HS-27A (cell line): ENCODE data around the gene GNA12.

Experiments
- DNase-seq: peaks from one replicate; pipeline ENCODE4 v3.0.0-alpha.2; 2012; ENCODE audit warnings: low read depth, missing footprints

The GNA12 gene

GRCh38 chr7:2834748-2835441, 9.2 kb downstream of the GNA12 start:
- no peak for DNase-seq

- DNase-seq = no peak
Observed at GRCh38 chr7:2833083-2833910, 10.8 kb downstream of the GNA12 start.

- no peak for DNase-seq
Observed at GRCh38 chr7:2832461-2832860, 11.6 kb downstream of the GNA12 start.

GRCh38 chr7:2830609-2831376, 13.3 kb downstream of the GNA12 start:
- no peak for DNase-seq

- DNase-seq = no peak
Observed at GRCh38 chr7:2829040-2829439, 15.1 kb downstream of the GNA12 start.

- DNase-seq = no peak
Observed at GRCh38 chr7:2826771-2827170, 17.3 kb downstream of the GNA12 start.

- DNase-seq = no peak
Observed at GRCh38 chr7:2825559-2826227, 18.4 kb downstream of the GNA12 start.

- DNase-seq = no peak
Observed at GRCh38 chr7:2824678-2825461, 19.2 kb downstream of the GNA12 start.

GRCh38 chr7:2824026-2824677, 20.0 kb downstream of the GNA12 start:
- DNase-seq = no peak

- no peak for DNase-seq
Observed at GRCh38 chr7:2823130-2823529, 21.0 kb downstream of the GNA12 start.

- DNase-seq = peak; percentile 84
Observed at GRCh38 chr7:2821842-2822507, 22.1 kb downstream of the GNA12 start.

- no peak for DNase-seq
Observed at GRCh38 chr7:2821161-2821841, 22.8 kb downstream of the GNA12 start.

GRCh38 chr7:2820508-2820934, 23.6 kb downstream of the GNA12 start:
- DNase-seq = peak; percentile 84

GRCh38 chr7:2819954-2820397, 24.1 kb downstream of the GNA12 start:
- DNase-seq = no peak

- no peak for DNase-seq
Observed at GRCh38 chr7:2819161-2819953, 24.8 kb downstream of the GNA12 start.

GRCh38 chr7:2818653-2819052, 25.5 kb downstream of the GNA12 start:
- no peak for DNase-seq

- DNase-seq = no peak
Observed at GRCh38 chr7:2818121-2818520, 26.0 kb downstream of the GNA12 start.

GRCh38 chr7:2817456-2817855, 26.7 kb downstream of the GNA12 start:
- DNase-seq = no peak

- no peak for DNase-seq
Observed at GRCh38 chr7:2815875-2816245, 28.2 kb downstream of the GNA12 start.
